Measurements from ENCODE around the gene PDZRN4.

PDZRN4 gene

GRCh38 chr12:41193311-41193710, 5.2 kb downstream of the PDZRN4 start:
- H3K4me3 ChIP-seq (ENCODE audit: low read length): no peak overlapping the region
- TF ChIP-seq CTCF (IDR thresholded peaks at IDR 0.05; ENCODE audit: insufficient read depth, low read depth, low read length, missing control alignments): no peak
- no peak for DNase-seq (ENCODE audit: low read depth)

- H3K4me3 ChIP-seq (ENCODE audit: low read length): no peak overlapping the region
- no peak for TF ChIP-seq CTCF (IDR thresholded peaks at IDR 0.05; ENCODE audit: insufficient read depth, low read depth, low read length, missing control alignments)
- DNase-seq (ENCODE audit: low read depth): no peak
These were observed 13.9 kb downstream of the PDZRN4 start for GRCh38 chr12:41202051-41202450.

GRCh38 chr12:41205070-41205709, 17.1 kb downstream of the PDZRN4 start:
- no peak for DNase-seq (ENCODE audit: low read depth)
- no peak overlapping the region for H3K4me3 ChIP-seq (ENCODE audit: low read length)
- no peak for TF ChIP-seq CTCF (IDR thresholded peaks at IDR 0.05; ENCODE audit: insufficient read depth, low read depth, low read length, missing control alignments)

- no peak for TF ChIP-seq CTCF (IDR thresholded peaks at IDR 0.05; ENCODE audit: insufficient read depth, low read depth, low read length, missing control alignments)
- no peak overlapping the region for H3K4me3 ChIP-seq (ENCODE audit: low read length)
- no peak for DNase-seq (ENCODE audit: low read depth)
These were observed 18.2 kb downstream of the PDZRN4 start for GRCh38 chr12:41206298-41206697.

- DNase-seq (ENCODE audit: low read depth): no peak
- TF ChIP-seq CTCF (IDR thresholded peaks at IDR 0.05; ENCODE audit: insufficient read depth, low read depth, low read length, missing control alignments): no peak
- no peak overlapping the region for H3K4me3 ChIP-seq (ENCODE audit: low read length)
These were observed 23.3 kb downstream of the PDZRN4 start for GRCh38 chr12:41211448-41211847.

- H3K4me3 ChIP-seq (ENCODE audit: low read length): no peak overlapping the region
- no peak for DNase-seq (ENCODE audit: low read depth)
- TF ChIP-seq CTCF (IDR thresholded peaks at IDR 0.05; ENCODE audit: insufficient read depth, low read depth, low read length, missing control alignments): no peak
These were observed 24.5 kb downstream of the PDZRN4 start for GRCh38 chr12:41212625-41213024.

GRCh38 chr12:41213107-41213506, 25.0 kb downstream of the PDZRN4 start:
- H3K4me3 ChIP-seq (ENCODE audit: low read length): no peak overlapping the region
- TF ChIP-seq CTCF (IDR thresholded peaks at IDR 0.05; ENCODE audit: insufficient read depth, low read depth, low read length, missing control alignments): no peak
- no peak for DNase-seq (ENCODE audit: low read depth)

All from epithelial cell of esophagus (primary cell).